ENCODE measurements around the gene OTOF. TPM values are rescaled to one million over a fixed set of nuclear protein-coding genes. Genes with fewer than 3 reads are reported as not detected.

The OTOF gene
- total RNA-seq, 1 donor, result not detected

DNA sequence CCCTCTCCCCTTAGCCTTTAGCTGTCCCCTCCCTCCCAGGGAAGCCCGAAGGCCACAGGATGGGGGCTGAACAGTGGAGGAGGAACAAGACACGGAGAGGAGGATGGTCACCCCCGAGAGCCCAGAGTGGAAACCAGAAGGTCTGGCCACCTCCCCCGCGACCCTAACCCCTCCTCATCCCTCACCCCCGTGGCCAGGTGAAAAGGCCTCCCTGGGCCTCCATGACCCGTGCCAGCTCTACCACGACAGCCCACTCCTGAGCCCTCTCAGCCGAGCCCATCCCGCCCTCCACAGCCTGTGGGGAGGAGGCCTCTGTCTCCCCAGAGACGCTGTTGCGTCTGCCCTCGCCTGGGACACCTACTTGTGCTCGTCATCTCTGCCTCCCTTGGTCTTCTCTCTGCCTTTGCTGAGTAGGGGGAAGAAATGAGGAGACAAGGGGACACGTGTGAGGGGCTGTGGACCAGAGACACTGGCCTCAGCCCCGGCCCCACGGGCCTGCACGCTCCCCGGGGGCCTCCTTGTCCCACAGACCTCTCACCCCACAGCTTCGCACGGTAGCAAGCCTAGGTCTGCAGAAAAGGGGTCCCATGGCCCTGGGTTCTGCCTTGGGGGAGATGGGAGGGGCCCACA lies 32.5 kb upstream of the OTOF start:
- DNase-seq (ENCODE audit: insufficient read length, low spot score, missing footprints), result no peak
- H3K79me2 ChIP-seq (ENCODE audit: insufficient read depth, low read length), result no peaks in the 10 kb centered on the region
- H3K4me2 ChIP-seq (ENCODE audit: insufficient read depth, low read length), result no peak overlapping the region
- H3K27me3 ChIP-seq (ENCODE audit: insufficient read depth, low read length), result peaks cover 44% of the 10 kb centered on the region
- no peaks in the 10 kb centered on the region for H3K36me3 ChIP-seq (ENCODE audit: insufficient read depth, low read length)
- H2AFZ ChIP-seq (ENCODE audit: low read length), result no peak overlapping the region
- H3K4me3 ChIP-seq (ENCODE audit: insufficient read depth, low read length), result no peak overlapping the region
- TF ChIP-seq, protein P1, sequence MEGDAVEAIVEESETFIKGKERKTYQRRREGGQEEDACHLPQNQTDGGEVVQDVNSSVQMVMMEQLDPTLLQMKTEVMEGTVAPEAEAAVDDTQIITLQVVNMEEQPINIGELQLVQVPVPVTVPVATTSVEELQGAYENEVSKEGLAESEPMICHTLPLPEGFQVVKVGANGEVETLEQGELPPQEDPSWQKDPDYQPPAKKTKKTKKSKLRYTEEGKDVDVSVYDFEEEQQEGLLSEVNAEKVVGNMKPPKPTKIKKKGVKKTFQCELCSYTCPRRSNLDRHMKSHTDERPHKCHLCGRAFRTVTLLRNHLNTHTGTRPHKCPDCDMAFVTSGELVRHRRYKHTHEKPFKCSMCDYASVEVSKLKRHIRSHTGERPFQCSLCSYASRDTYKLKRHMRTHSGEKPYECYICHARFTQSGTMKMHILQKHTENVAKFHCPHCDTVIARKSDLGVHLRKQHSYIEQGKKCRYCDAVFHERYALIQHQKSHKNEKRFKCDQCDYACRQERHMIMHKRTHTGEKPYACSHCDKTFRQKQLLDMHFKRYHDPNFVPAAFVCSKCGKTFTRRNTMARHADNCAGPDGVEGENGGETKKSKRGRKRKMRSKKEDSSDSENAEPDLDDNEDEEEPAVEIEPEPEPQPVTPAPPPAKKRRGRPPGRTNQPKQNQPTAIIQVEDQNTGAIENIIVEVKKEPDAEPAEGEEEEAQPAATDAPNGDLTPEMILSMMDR (IDR thresholded peaks at IDR 0.05; ENCODE audit: extremely low read depth, low read depth, low read length), result no peak
- H3K4me1 ChIP-seq (ENCODE audit: insufficient read depth, low read length), result no peaks in the 10 kb centered on the region
- H4K20me1 ChIP-seq (ENCODE audit: insufficient read depth, low read length), result no peaks in the 10 kb centered on the region
- no peaks in the 10 kb centered on the region for H3K9me3 ChIP-seq (ENCODE audit: low read depth, low read length)
- no peak overlapping the region for H3K27ac ChIP-seq (ENCODE audit: low read depth, low read length)

DNA sequence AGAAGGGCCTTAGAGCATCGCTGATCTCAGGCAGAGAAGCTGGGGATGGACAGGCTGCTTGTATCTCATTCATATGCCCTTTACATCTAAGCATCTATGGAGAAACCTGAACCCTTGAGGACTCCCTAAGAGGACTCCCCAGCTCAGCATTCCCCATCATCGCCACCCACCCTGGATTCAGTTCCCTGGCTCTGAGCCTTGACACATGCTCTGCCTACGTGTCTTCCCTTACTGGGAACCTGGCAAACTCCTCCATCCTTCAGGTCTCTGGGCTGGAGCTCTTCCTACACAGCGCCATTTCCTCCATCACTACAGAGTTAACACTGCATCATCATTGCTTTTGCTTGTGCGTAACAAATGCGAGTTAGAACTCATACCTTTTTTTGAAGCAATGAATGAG lies 31.2 kb upstream of the OTOF start:
- Histone ChIP-seq H3K27ac (ENCODE audit: low read depth, low read length) (no peak overlapping the region), H3K4me3 (ENCODE audit: insufficient read depth, low read length) (no peak overlapping the region), H3K79me2 (ENCODE audit: insufficient read depth, low read length) (no peaks in the 10 kb centered on the region), H4K20me1 (ENCODE audit: insufficient read depth, low read length) (no peaks in the 10 kb centered on the region), H3K4me1 (ENCODE audit: insufficient read depth, low read length) (no peaks in the 10 kb centered on the region), H3K9me3 (ENCODE audit: low read depth, low read length) (no peaks in the 10 kb centered on the region), H3K4me2 (ENCODE audit: insufficient read depth, low read length) (no peak overlapping the region), H3K27me3 (ENCODE audit: insufficient read depth, low read length) (peaks cover 48% of the 10 kb centered on the region), H3K36me3 (ENCODE audit: insufficient read depth, low read length) (no peaks in the 10 kb centered on the region), H2AFZ (ENCODE audit: low read length) (no peak overlapping the region)
- TF ChIP-seq, protein P1 (IDR thresholded peaks at IDR 0.05; ENCODE audit: extremely low read depth, low read depth, low read length), result no peak
- DNase-seq (ENCODE audit: insufficient read length, low spot score, missing footprints), result no peak

DNA sequence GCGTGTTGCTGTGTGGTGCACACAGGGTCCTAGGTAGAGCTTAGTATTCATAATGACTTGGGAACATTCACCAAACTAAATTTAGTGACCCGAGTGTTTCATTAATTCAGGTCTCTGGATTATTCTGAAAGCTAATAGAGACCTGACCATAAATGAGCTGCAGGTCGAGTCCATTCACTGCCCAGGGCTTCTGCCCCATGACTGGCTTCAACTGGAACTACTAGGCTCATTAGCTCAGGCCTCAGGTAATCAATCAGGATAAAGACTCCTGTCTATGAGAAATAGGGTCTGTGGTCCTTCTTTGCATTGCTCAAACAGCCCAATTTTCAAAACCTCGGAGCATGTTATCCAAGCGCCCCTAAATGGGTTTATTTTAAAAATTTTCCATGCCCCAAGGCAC lies 30.0 kb upstream of the OTOF start:
- Histone ChIP-seq H3K27me3 (ENCODE audit: insufficient read depth, low read length) (peaks cover 60% of the 10 kb centered on the region), H3K4me2 (ENCODE audit: insufficient read depth, low read length) (no peak overlapping the region)

DNA sequence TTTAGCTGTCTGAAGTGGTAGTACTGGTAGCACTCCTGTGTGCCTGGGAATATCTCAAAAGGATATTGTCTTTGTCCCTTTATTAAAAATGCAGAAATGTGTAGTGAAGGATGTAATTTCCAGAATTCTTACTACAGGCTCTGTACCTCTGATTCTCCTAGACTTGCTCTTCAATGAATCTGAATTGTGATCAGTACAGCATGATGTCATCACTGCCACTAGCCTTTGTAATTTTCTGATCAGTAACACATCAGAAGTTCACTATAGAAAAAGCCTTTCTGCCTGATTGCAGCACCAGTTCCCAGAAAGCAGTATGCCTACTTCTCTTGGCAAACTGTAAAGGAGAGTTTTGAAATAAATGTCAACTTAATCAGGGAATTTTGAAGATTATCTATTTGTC lies 29.2 kb upstream of the OTOF start:
- Histone ChIP-seq H3K9me3 (ENCODE audit: low read depth, low read length) (no peaks in the 10 kb centered on the region), H3K4me3 (ENCODE audit: insufficient read depth, low read length) (no peak overlapping the region), H4K20me1 (ENCODE audit: insufficient read depth, low read length) (no peaks in the 10 kb centered on the region), H3K27me3 (ENCODE audit: insufficient read depth, low read length) (peaks cover 60% of the 10 kb centered on the region), H3K27ac (ENCODE audit: low read depth, low read length) (no peak overlapping the region), H3K4me2 (ENCODE audit: insufficient read depth, low read length) (no peak overlapping the region), H3K36me3 (ENCODE audit: insufficient read depth, low read length) (no peaks in the 10 kb centered on the region), H3K4me1 (ENCODE audit: insufficient read depth, low read length) (no peaks in the 10 kb centered on the region), H3K79me2 (ENCODE audit: insufficient read depth, low read length) (no peaks in the 10 kb centered on the region), H2AFZ (ENCODE audit: low read length) (no peak overlapping the region)
- no peak for DNase-seq (ENCODE audit: insufficient read length, low spot score, missing footprints)
- TF ChIP-seq, protein P1 (IDR thresholded peaks at IDR 0.05; ENCODE audit: extremely low read depth, low read depth, low read length), result no peak

More for the DNA sequence above, 30.0 kb upstream of the OTOF start:
- H4K20me1 ChIP-seq (ENCODE audit: insufficient read depth, low read length), result no peaks in the 10 kb centered on the region
- no peaks in the 10 kb centered on the region for H3K79me2 ChIP-seq (ENCODE audit: insufficient read depth, low read length)
- H3K36me3 ChIP-seq (ENCODE audit: insufficient read depth, low read length), result no peaks in the 10 kb centered on the region
- no peaks in the 10 kb centered on the region for H3K4me1 ChIP-seq (ENCODE audit: insufficient read depth, low read length)
- no peak overlapping the region for H3K27ac ChIP-seq (ENCODE audit: low read depth, low read length)
- H3K4me3 ChIP-seq (ENCODE audit: insufficient read depth, low read length), result no peak overlapping the region
- no peak for DNase-seq (ENCODE audit: insufficient read length, low spot score, missing footprints)
- H2AFZ ChIP-seq (ENCODE audit: low read length), result no peak overlapping the region
- TF ChIP-seq, protein P1 (IDR thresholded peaks at IDR 0.05; ENCODE audit: extremely low read depth, low read depth, low read length), result no peak
- H3K9me3 ChIP-seq (ENCODE audit: low read depth, low read length), result no peaks in the 10 kb centered on the region

All from osteoblast (primary cell).